GM23338 (cell line): ENCODE results near the gene CDC40. TPM values are rescaled to one million over a fixed set of nuclear protein-coding genes. Genes with fewer than 3 reads are reported as not detected.

ENCODE experiments used
- polyA plus RNA-seq: library from polyadenylated mRNA; unstranded; fragments of >200 nt; fragmentation: Nextera tagmentation; extraction: Ambion mirVana; gene quantifications from 2 replicates; pipeline ENCODE4 v1.2.1, GENCODE V29; 2016
- total RNA-seq: library from RNA; depleted of rRNA; stranded (reverse); fragments of >200 nt; shearing (Covaris generic); gene quantifications from 2 replicates; pipeline ENCODE4 v1.2.3, GENCODE V29; 2014; rRNA removed

Gene CDC40
- total and polyA plus RNA-seq, 2 experiments from 2014 or later = 28.9 to 58.4 TPM

Other genes with a start within 250 kb of the CDC40 start
- 0.49 TPM in 1 of 2 replicates, not detected in the other for gene GPR6, start 202.1 kb upstream of the CDC40 start, total RNA-seq
- gene GPR6, start 202.1 kb upstream of the CDC40 start, polyA plus RNA-seq = not detected in 2 replicates
- 25.3 and 30.5 TPM in 2 replicates for gene WASF1, start 757 bp upstream of the CDC40 start, total RNA-seq
- gene WASF1, start 757 bp upstream of the CDC40 start, polyA plus RNA-seq = 27.4 and 28.1 TPM in 2 replicates
- gene METTL24, start 177.9 kb downstream of the CDC40 start, total RNA-seq = 0.35 TPM in 1 of 2 replicates, not detected in the other
- not detected in 2 replicates for gene METTL24, start 177.9 kb downstream of the CDC40 start, polyA plus RNA-seq
- 0.10 TPM in 1 of 2 replicates, not detected in the other for gene DDO, start 235.1 kb downstream of the CDC40 start, total RNA-seq
- not detected in 2 replicates for gene DDO, start 235.1 kb downstream of the CDC40 start, polyA plus RNA-seq